HFFc6 (cell line): ENCODE results near the gene EFCAB6. TPM values are rescaled to one million over a fixed set of nuclear protein-coding genes. Genes with fewer than 3 reads are reported as not detected.

ENCODE experiments used
- DNase-seq: peaks from one replicate; pipeline ENCODE4 v3.0.0-alpha.2; 2018
- H3K27ac Mint-ChIP-seq: 2 replicates; pipeline ENCODE4 v1.8.0; 2020; ENCODE audit warnings: mild to moderate bottlenecking, mixed read lengths
- H3K27me3 Mint-ChIP-seq: 2 replicates; pipeline ENCODE4 v1.8.0; 2021; ENCODE audit warnings: mild to moderate bottlenecking, moderate library complexity, mixed read lengths; ENCODE audit not compliant: insufficient read depth
- H3K36me3 Mint-ChIP-seq: 2 replicates; pipeline ENCODE4 v1.8.0; 2021; ENCODE audit warnings: low read depth, mixed read lengths
- H3K4me1 Mint-ChIP-seq: 2 replicates; pipeline ENCODE4 v1.8.0; 2020; ENCODE audit warnings: low read depth, mixed read lengths
- H3K4me3 Mint-ChIP-seq: 2 replicates; pipeline ENCODE4 v1.8.0; 2020; ENCODE audit warnings: mild to moderate bottlenecking, moderate library complexity, mixed read lengths
- H3K9me3 Mint-ChIP-seq: 2 replicates; pipeline ENCODE4 v1.8.0; 2020; ENCODE audit warnings: mild to moderate bottlenecking, mixed read lengths
- total RNA-seq, 6 experiments: library from RNA; stranded (reverse); fragmentation: NEBNext Ultra II Directional; extraction: Animal tissue kit (Norgen Biotek cat#: 25700); gene quantifications; 2 replicates in 1 of 6; 3 replicates in 5 of 6; pipeline ENCODE4 v1.2.3, GENCODE V29; 2021
- TF ChIP-seq, protein P1 (sequence below): fragments of 200-600 bp; sonication (generic); IDR thresholded peaks from 2 replicates; pipeline ENCODE4 v1.5.0; 2021; ENCODE audit warnings: antibody characterized with exemption, mild to moderate bottlenecking

Gene EFCAB6
- total RNA-seq, 6 experiments from 2014 or later, result 0.33 to 0.95 (median 0.64) TPM

DNA sequence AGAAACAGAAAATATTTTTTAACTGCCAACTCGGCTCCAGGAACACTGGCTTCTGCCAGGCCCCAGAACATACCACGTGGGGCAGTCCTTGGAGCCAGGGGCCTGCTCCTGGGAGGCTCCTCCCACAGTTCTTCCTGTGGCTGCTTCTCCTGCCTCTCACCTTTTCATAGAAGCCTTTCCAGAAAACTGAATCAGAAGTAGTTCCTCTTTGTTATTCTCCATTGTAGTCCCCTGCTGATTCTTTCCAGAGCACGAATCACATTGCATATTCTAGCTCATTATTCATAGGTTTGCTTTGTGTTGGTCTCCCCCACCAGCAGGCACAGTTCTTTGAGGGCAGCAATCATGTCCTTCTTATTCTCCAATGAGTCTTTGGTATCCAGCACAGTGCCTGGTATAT, 106.0 kb downstream of the EFCAB6 start:
- H3K4me3 Mint-ChIP-seq, result no peak overlapping the region

GRCh38 chr22:43704051-43704450, 108.1 kb downstream of the EFCAB6 start:
- H3K36me3 Mint-ChIP-seq, result no peaks in the 10 kb centered on the region; the same call in 1 of the 2 replicates
- DNase-seq, result no peak
- no peak overlapping the region for H3K27ac Mint-ChIP-seq
- no peak overlapping the region for H3K4me3 Mint-ChIP-seq
- no peaks in the 10 kb centered on the region for H3K27me3 Mint-ChIP-seq
- no peaks in the 10 kb centered on the region for H3K4me1 Mint-ChIP-seq
- TF ChIP-seq, protein P1, sequence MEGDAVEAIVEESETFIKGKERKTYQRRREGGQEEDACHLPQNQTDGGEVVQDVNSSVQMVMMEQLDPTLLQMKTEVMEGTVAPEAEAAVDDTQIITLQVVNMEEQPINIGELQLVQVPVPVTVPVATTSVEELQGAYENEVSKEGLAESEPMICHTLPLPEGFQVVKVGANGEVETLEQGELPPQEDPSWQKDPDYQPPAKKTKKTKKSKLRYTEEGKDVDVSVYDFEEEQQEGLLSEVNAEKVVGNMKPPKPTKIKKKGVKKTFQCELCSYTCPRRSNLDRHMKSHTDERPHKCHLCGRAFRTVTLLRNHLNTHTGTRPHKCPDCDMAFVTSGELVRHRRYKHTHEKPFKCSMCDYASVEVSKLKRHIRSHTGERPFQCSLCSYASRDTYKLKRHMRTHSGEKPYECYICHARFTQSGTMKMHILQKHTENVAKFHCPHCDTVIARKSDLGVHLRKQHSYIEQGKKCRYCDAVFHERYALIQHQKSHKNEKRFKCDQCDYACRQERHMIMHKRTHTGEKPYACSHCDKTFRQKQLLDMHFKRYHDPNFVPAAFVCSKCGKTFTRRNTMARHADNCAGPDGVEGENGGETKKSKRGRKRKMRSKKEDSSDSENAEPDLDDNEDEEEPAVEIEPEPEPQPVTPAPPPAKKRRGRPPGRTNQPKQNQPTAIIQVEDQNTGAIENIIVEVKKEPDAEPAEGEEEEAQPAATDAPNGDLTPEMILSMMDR, result no peak
- peaks cover 68% of the 10 kb centered on the region for H3K9me3 Mint-ChIP-seq

More for the DNA sequence above, 106.0 kb downstream of the EFCAB6 start:
- Mint-ChIP-seq H3K27ac (no peak overlapping the region), H3K36me3 (no peaks in the 10 kb centered on the region; the same call in 1 of the 2 replicates), H3K4me1 (no peaks in the 10 kb centered on the region), H3K9me3 (peaks cover 62% of the 10 kb centered on the region), H3K27me3 (no peaks in the 10 kb centered on the region)
- TF ChIP-seq, protein P1, result no peak
- no peak for DNase-seq

- TF ChIP-seq, protein P1, result no peak
- Mint-ChIP-seq H3K9me3 (peaks cover 37% of the 10 kb centered on the region), H3K4me1 (no peaks in the 10 kb centered on the region), H3K27ac (no peak overlapping the region), H3K27me3 (no peaks in the 10 kb centered on the region), H3K36me3 (no peaks in the 10 kb centered on the region), H3K4me3 (no peak overlapping the region)
- DNase-seq, result no peak
Observed at GRCh38 chr22:43698403-43698802, 113.7 kb downstream of the EFCAB6 start.

GRCh38 chr22:43697894-43698293, 114.2 kb downstream of the EFCAB6 start:
- H3K9me3 Mint-ChIP-seq, result peaks cover 40% of the 10 kb centered on the region
- DNase-seq, result no peak
- no peaks in the 10 kb centered on the region for H3K4me1 Mint-ChIP-seq
- H3K27ac Mint-ChIP-seq, result no peak overlapping the region
- TF ChIP-seq, protein P1, result no peak
- H3K36me3 Mint-ChIP-seq, result no peaks in the 10 kb centered on the region
- H3K27me3 Mint-ChIP-seq, result no peaks in the 10 kb centered on the region
- H3K4me3 Mint-ChIP-seq, result no peak overlapping the region

- TF ChIP-seq, protein P1, result no peak
- Mint-ChIP-seq H3K4me3 (no peak overlapping the region), H3K9me3 (peaks cover 26% of the 10 kb centered on the region), H3K4me1 (no peaks in the 10 kb centered on the region), H3K27ac (no peak overlapping the region), H3K27me3 (no peaks in the 10 kb centered on the region; the same call in 1 of the 2 replicates), H3K36me3 (peaks cover 11% of the 10 kb centered on the region)
- DNase-seq, result no peak
Observed at GRCh38 chr22:43693249-43693648, 118.9 kb downstream of the EFCAB6 start.

DNA sequence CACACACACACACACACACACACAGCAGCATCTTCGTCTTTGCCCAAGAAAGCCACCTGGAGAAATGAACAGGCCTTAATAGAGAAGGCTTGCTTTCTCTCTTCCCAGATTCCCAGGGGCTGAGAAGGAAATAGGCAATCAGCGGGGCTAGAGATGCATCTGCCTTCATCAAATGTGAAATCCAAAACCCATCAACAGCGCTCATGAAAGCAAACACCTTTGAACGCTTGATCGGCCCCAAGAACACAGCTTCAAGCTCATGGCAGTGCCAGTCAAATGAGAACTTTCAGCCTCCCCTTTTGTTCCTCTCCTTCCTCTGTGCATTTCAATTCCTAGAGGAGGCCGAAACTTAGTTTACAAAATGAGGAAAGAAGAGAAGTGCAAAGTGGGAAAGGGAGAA, 122.7 kb downstream of the EFCAB6 start:
- TF ChIP-seq, protein P1, result no peak
- no peaks in the 10 kb centered on the region for H3K4me1 Mint-ChIP-seq
- peaks cover 19% of the 10 kb centered on the region for H3K36me3 Mint-ChIP-seq
- no peak for DNase-seq
- H3K9me3 Mint-ChIP-seq, result peaks cover 40% of the 10 kb centered on the region
- no peak overlapping the region for H3K4me3 Mint-ChIP-seq
- no peak overlapping the region for H3K27ac Mint-ChIP-seq
- no peaks in the 10 kb centered on the region; the same call in 1 of the 2 replicates for H3K27me3 Mint-ChIP-seq
